Peyer's patch (tissue), 4 donors: ENCODE results near the gene GSDMA.

Experiments
- CTCF ChIP-seq, 6 experiments: fragments of 450-650 bp in 4 of 6; fragments of 200-600 bp in 2 of 6; sonication (generic) in 1 of 6; IDR thresholded peaks; one replicate each; pipeline ENCODE4 v1.5.1; 2017 to 2019; ENCODE audit warnings: antibody characterized with exemption in 6 of 6, mild to moderate bottlenecking in 3 of 6, moderate library complexity in 1 of 6
- POLR2A ChIP-seq, 2 donors: fragments of 450-650 bp; IDR thresholded peaks; one replicate each; pipeline ENCODE4 v1.5.1; 2017; ENCODE audit warnings: antibody characterized with exemption in 2 of 2, mild to moderate bottlenecking in 2 of 2, moderate library complexity in 2 of 2

- TF ChIP-seq CTCF (IDR thresholded peaks at IDR 0.05) = no peak
- TF ChIP-seq POLR2A (IDR thresholded peaks at IDR 0.05) = no peak
Observed at GRCh38 chr17:39973496-39973895, 10.7 kb downstream of the GSDMA start.
